HepG2 (cell line): ENCODE measurements around the gene USP10.

Source experiments
- SALL2 ChIP-seq: sonication (generic); formaldehyde crosslinking; IDR thresholded peaks from 2 replicates; pipeline ENCODE4 v1.8.1; 2023; ENCODE audit warnings: mild to moderate bottlenecking, missing genetic modification reagents, inconsistent platforms
- USF2 ChIP-seq, 2 experiments: sonication (generic) in 1 of 2; formaldehyde crosslinking in 1 of 2; IDR thresholded peaks; 2 replicates each; pipeline versions ENCODE4 v1.5.1 to v1.6.1; 2011 to 2020; ENCODE audit warnings: borderline replicate concordance in 1 of 2, low read depth in 1 of 2, low read length in 1 of 2, mild to moderate bottlenecking in 1 of 2, missing genetic modification reagents in 1 of 2, moderate library complexity in 1 of 2
- ZNF546 ChIP-seq: sonication (generic); formaldehyde crosslinking; conservative IDR thresholded peaks from 2 replicates; pipeline ENCODE4 v1.8.1; 2023; ENCODE audit warnings: mild to moderate bottlenecking, missing genetic modification reagents
- TF ChIP-seq, protein P1 (sequence below): IDR thresholded peaks from 2 replicates; pipeline ENCODE4 v1.6.1; 2012; ENCODE audit warnings: inconsistent platforms
- TF ChIP-seq, protein P2 (sequence below): sonication (generic); formaldehyde crosslinking; IDR thresholded peaks from 2 replicates; pipeline ENCODE4 v1.5.0; 2020; ENCODE audit warnings: mild to moderate bottlenecking, missing genetic modification reagents, moderate library complexity
- TF ChIP-seq, protein P3 (sequence below): sonication (generic); formaldehyde crosslinking; IDR thresholded peaks from 2 replicates; pipeline ENCODE4 v1.4.0; 2020; ENCODE audit warnings: missing genetic modification reagents
- TF ChIP-seq, protein P4 (sequence below): sonication (generic); formaldehyde crosslinking; IDR thresholded peaks from 2 replicates; pipeline ENCODE4 v1.5.0; 2020; ENCODE audit warnings: missing genetic modification reagents
- TF ChIP-seq, protein P5 (sequence below): sonication (generic); formaldehyde crosslinking; IDR thresholded peaks from 2 replicates; pipeline ENCODE4 v1.5.1; 2020; ENCODE audit warnings: missing genetic modification reagents, mild to moderate bottlenecking, borderline replicate concordance

DNA sequence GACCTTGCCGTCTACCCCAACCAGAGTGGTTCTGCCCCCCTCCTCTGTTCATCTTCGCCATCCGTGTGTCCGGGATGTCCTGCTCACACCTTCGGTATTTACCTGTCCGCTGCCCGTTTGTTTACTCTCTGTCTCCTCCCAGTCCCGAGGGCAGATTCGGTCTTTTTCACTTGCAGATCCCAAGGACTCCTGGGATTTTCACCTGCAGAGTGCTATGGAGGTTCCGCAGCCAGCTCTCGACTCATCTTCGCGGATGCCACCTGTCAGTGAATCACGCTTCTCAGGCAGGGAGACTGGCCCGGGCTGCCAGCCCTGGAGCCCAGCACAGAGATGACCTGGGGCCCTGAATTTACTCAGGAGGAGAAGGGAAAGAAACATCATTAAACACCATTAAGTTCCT lies 128.1 kb downstream of the USP10 start:
- TF ChIP-seq, protein P1, sequence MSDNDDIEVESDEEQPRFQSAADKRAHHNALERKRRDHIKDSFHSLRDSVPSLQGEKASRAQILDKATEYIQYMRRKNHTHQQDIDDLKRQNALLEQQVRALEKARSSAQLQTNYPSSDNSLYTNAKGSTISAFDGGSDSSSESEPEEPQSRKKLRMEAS = no peak
- no peak for TF ChIP-seq USF2 (IDR thresholded peaks at IDR 0.05; ENCODE audit: low read depth, low read length)
- no peak for TF ChIP-seq USF2 (CRISPR knock-in tag; IDR thresholded peaks at IDR 0.05; ENCODE audit: borderline replicate concordance)
- no peak for TF ChIP-seq ZNF546 (CRISPR knock-in tag)
- TF ChIP-seq, protein P2, sequence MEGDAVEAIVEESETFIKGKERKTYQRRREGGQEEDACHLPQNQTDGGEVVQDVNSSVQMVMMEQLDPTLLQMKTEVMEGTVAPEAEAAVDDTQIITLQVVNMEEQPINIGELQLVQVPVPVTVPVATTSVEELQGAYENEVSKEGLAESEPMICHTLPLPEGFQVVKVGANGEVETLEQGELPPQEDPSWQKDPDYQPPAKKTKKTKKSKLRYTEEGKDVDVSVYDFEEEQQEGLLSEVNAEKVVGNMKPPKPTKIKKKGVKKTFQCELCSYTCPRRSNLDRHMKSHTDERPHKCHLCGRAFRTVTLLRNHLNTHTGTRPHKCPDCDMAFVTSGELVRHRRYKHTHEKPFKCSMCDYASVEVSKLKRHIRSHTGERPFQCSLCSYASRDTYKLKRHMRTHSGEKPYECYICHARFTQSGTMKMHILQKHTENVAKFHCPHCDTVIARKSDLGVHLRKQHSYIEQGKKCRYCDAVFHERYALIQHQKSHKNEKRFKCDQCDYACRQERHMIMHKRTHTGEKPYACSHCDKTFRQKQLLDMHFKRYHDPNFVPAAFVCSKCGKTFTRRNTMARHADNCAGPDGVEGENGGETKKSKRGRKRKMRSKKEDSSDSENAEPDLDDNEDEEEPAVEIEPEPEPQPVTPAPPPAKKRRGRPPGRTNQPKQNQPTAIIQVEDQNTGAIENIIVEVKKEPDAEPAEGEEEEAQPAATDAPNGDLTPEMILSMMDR (CRISPR knock-in tag) = no peak
- TF ChIP-seq, protein P3, sequence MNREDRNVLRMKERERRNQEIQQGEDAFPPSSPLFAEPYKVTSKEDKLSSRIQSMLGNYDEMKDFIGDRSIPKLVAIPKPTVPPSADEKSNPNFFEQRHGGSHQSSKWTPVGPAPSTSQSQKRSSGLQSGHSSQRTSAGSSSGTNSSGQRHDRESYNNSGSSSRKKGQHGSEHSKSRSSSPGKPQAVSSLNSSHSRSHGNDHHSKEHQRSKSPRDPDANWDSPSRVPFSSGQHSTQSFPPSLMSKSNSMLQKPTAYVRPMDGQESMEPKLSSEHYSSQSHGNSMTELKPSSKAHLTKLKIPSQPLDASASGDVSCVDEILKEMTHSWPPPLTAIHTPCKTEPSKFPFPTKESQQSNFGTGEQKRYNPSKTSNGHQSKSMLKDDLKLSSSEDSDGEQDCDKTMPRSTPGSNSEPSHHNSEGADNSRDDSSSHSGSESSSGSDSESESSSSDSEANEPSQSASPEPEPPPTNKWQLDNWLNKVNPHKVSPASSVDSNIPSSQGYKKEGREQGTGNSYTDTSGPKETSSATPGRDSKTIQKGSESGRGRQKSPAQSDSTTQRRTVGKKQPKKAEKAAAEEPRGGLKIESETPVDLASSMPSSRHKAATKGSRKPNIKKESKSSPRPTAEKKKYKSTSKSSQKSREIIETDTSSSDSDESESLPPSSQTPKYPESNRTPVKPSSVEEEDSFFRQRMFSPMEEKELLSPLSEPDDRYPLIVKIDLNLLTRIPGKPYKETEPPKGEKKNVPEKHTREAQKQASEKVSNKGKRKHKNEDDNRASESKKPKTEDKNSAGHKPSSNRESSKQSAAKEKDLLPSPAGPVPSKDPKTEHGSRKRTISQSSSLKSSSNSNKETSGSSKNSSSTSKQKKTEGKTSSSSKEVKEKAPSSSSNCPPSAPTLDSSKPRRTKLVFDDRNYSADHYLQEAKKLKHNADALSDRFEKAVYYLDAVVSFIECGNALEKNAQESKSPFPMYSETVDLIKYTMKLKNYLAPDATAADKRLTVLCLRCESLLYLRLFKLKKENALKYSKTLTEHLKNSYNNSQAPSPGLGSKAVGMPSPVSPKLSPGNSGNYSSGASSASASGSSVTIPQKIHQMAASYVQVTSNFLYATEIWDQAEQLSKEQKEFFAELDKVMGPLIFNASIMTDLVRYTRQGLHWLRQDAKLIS (CRISPR knock-in tag) = no peak
- TF ChIP-seq, protein P4, sequence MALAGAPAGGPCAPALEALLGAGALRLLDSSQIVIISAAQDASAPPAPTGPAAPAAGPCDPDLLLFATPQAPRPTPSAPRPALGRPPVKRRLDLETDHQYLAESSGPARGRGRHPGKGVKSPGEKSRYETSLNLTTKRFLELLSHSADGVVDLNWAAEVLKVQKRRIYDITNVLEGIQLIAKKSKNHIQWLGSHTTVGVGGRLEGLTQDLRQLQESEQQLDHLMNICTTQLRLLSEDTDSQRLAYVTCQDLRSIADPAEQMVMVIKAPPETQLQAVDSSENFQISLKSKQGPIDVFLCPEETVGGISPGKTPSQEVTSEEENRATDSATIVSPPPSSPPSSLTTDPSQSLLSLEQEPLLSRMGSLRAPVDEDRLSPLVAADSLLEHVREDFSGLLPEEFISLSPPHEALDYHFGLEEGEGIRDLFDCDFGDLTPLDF (CRISPR knock-in tag) = no peak
- no peak for TF ChIP-seq SALL2 (CRISPR knock-in tag)
- TF ChIP-seq, protein P5, sequence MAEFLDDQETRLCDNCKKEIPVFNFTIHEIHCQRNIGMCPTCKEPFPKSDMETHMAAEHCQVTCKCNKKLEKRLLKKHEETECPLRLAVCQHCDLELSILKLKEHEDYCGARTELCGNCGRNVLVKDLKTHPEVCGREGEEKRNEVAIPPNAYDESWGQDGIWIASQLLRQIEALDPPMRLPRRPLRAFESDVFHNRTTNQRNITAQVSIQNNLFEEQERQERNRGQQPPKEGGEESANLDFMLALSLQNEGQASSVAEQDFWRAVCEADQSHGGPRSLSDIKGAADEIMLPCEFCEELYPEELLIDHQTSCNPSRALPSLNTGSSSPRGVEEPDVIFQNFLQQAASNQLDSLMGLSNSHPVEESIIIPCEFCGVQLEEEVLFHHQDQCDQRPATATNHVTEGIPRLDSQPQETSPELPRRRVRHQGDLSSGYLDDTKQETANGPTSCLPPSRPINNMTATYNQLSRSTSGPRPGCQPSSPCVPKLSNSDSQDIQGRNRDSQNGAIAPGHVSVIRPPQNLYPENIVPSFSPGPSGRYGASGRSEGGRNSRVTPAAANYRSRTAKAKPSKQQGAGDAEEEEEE (CRISPR knock-in tag) = no peak
